ENCODE results near the gene CYP2D6. TPM values are rescaled to one million over a fixed set of nuclear protein-coding genes. Genes with fewer than 3 reads are reported as not detected.
"Not testable (repeated sequence)": the region's sequence is repeated elsewhere in the genome, so short reads cannot be mapped to it uniquely, and the experiment has no call there.

CYP2D6 gene
- total RNA-seq, 1 donor from 2014 or later = 0.53 TPM

- DNase-seq (ENCODE audit: low spot score in 2 of 2) = not testable (repeated sequence)
Observed at GRCh38 chr22:42128007-42128406, 2.6 kb downstream of the CYP2D6 start.

GRCh38 chr22:42127606-42128005 lies 3.0 kb downstream of the CYP2D6 start:
- Histone ChIP-seq H3K27me3 (no peaks in the 10 kb centered on the region), H3K36me3 (no peaks in the 10 kb centered on the region), H3K9me3 (no peaks in the 10 kb centered on the region), H3K27ac (no peak overlapping the region), H3K4me3 (no peak overlapping the region), H3K4me1 (no peaks in the 10 kb centered on the region)
- no peak for DNase-seq (ENCODE audit: low spot score in 2 of 2)
- intact Hi-C loops (cut with DNase I) = no loop called here
- TF ChIP-seq CTCF (IDR thresholded peaks at IDR 0.05) = no peak

More at GRCh38 chr22:42128007-42128406, 2.6 kb downstream of the CYP2D6 start:
- H3K4me3 ChIP-seq; H3K36me3 ChIP-seq; H3K9me3 ChIP-seq; H3K27me3 ChIP-seq; H3K4me1 ChIP-seq; H3K27ac ChIP-seq; intact Hi-C loops (cut with DNase I): not testable (repeated sequence)

- H3K9me3 ChIP-seq; intact Hi-C loops (cut with DNase I); H3K4me1 ChIP-seq; H3K27me3 ChIP-seq; DNase-seq (ENCODE audit: low spot score in 2 of 2); H3K27ac ChIP-seq; H3K36me3 ChIP-seq; H3K4me3 ChIP-seq: not testable (repeated sequence)
Observed at GRCh38 chr22:42123529-42123928, 7.1 kb downstream of the CYP2D6 start.

GRCh38 chr22:42120231-42121021 lies 10.2 kb downstream of the CYP2D6 start:
- H3K27ac ChIP-seq; H3K9me3 ChIP-seq; H3K4me3 ChIP-seq; H3K36me3 ChIP-seq; intact Hi-C loops (cut with DNase I); DNase-seq (ENCODE audit: low spot score in 2 of 2); H3K4me1 ChIP-seq; H3K27me3 ChIP-seq: not testable (repeated sequence)

- Histone ChIP-seq H3K27me3 (no peaks in the 10 kb centered on the region), H3K4me1 (no peaks in the 10 kb centered on the region), H3K36me3 (peaks cover 0 to 3% of the 10 kb centered on the region in 2 donors), H3K9me3 (peaks cover 12 to 17% of the 10 kb centered on the region in 2 donors), H3K27ac (no peak overlapping the region), H3K4me3 (no peak overlapping the region)
- no peak for DNase-seq (ENCODE audit: low spot score in 2 of 2)
- intact Hi-C loops (cut with DNase I) = no loop called here
- no peak for TF ChIP-seq CTCF (IDR thresholded peaks at IDR 0.05)
Observed at GRCh38 chr22:42116848-42117424, 13.7 kb downstream of the CYP2D6 start.

GRCh38 chr22:42115420-42115830 lies 15.2 kb downstream of the CYP2D6 start:
- H3K36me3 ChIP-seq; H3K4me1 ChIP-seq; DNase-seq (ENCODE audit: low spot score in 2 of 2); intact Hi-C loops (cut with DNase I); H3K27me3 ChIP-seq; H3K4me3 ChIP-seq; H3K27ac ChIP-seq: not testable (repeated sequence)
- peaks cover 12 to 17% of the 10 kb centered on the region in 2 donors for H3K9me3 ChIP-seq

GRCh38 chr22:42114721-42115120 lies 15.9 kb downstream of the CYP2D6 start:
- Histone ChIP-seq H3K36me3 (peaks cover 0 to 3% of the 10 kb centered on the region in 2 donors), H3K27me3 (no peaks in the 10 kb centered on the region), H3K27ac (no peak overlapping the region), H3K9me3 (peaks cover 12 to 17% of the 10 kb centered on the region in 2 donors), H3K4me1 (no peaks in the 10 kb centered on the region), H3K4me3 (no peak overlapping the region)
- intact Hi-C loops (cut with DNase I) = no loop called here
- no peak for TF ChIP-seq CTCF (IDR thresholded peaks at IDR 0.05)
- no peak for DNase-seq (ENCODE audit: low spot score in 2 of 2)

GRCh38 chr22:42112793-42113192 lies 17.8 kb downstream of the CYP2D6 start:
- DNase-seq (ENCODE audit: low spot score in 2 of 2); H3K27ac ChIP-seq; H3K36me3 ChIP-seq; H3K4me1 ChIP-seq; H3K27me3 ChIP-seq; intact Hi-C loops (cut with DNase I); H3K4me3 ChIP-seq: not testable (repeated sequence)
- peaks cover 12 to 17% of the 10 kb centered on the region in 2 donors for H3K9me3 ChIP-seq
